ENCODE results near the gene LY6G6F.

LY6G6F gene

DNA sequence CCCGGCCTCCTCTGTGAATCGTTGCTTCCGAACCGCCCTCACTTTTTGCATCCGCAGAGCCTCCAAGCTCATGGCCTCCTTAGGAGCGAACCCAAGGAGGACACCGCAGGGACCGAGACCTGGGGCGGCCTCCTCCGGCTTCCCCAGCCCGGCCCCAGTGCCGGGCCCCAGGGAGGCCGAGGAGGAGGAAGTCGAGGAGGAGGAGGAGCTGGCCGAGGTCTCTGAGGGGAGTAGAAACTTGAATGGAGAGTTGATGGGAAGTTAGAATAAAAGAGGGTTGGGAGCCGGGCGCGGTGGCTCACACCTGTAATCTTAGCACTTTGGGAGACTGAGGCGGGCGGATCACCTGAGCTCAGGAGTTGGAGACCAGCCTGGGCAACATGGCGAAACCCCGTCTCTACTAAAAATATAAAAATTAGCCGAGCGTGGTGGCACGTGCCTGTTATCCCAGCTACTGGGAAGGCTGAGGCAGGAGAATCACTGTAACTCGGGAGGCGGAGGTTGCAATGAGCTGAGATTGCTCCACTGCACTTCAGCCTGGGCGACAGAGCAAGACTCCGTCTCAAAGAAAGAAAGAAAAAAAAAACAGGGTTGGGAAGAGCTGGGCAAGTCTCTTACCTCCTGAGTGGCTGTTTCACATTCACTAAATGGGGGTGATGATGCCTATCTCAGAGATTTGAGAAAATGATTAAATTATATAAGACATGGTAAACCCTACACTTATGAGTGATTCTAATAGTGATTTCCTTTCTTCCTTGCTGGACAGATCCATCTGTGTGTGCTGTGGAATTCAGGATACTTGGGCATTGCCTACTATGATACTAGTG lies 33.9 kb downstream of the LY6G6F start:
- DNase-seq, result no peak

DNA sequence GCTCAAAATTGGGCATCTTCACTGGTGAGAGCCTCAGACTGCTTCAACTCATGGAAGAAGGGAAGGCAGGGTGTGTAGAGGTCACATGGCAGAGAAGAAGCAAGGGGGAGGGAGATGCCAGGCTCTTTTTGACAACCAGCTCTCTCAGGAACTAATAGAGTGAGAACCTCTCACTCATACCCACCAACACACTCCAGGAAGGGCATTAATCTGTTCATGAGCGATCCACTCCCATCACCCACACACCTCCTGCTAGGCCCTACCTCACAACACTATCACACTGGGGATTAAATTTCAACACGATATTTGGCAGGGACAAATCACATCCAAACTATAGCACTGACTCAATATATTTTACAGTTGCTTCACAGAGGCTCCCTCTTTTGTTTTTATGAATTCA lies 35.1 kb downstream of the LY6G6F start:
- DNase-seq, result no peak

DNA sequence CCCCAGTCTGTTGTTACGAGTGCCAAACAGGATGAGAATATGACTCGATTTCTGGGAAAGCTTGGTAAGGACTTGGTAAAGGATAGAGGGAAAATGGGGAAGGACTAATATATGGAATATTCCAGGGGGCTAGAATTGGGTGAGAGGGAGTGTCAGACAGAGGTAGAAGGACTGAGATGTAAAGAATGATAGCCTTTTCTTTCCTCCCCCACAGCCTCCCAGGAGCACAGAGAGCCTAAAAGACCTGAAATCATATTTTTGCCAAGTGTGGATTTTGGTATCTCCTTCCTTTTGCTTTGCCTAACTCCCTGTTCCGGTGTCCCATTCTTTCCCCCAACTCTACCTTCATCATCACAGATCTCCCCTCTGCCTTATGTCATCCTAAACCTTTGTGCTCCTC lies 36.2 kb downstream of the LY6G6F start:
- DNase-seq, result no peak

DNA sequence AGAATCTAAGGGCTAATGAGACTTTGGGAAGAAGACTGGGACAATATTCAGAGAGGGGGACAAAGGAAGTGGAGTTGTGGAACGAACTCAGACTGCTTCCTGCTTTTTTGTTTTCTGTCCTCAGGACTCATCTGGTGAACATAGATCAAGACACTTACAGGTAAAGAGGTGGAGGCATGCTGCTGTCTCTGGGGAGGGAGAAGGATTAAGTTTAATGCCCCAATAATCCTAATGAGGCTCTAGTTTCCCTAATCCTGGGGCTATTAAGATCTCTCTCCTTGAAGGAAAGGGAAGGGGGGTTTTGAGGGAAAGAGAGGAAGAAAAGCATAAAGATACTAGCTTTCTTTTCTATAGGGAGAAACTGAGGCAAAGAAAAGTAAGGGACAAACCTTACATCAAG lies 37.8 kb downstream of the LY6G6F start:
- DNase-seq, result no peak

DNA sequence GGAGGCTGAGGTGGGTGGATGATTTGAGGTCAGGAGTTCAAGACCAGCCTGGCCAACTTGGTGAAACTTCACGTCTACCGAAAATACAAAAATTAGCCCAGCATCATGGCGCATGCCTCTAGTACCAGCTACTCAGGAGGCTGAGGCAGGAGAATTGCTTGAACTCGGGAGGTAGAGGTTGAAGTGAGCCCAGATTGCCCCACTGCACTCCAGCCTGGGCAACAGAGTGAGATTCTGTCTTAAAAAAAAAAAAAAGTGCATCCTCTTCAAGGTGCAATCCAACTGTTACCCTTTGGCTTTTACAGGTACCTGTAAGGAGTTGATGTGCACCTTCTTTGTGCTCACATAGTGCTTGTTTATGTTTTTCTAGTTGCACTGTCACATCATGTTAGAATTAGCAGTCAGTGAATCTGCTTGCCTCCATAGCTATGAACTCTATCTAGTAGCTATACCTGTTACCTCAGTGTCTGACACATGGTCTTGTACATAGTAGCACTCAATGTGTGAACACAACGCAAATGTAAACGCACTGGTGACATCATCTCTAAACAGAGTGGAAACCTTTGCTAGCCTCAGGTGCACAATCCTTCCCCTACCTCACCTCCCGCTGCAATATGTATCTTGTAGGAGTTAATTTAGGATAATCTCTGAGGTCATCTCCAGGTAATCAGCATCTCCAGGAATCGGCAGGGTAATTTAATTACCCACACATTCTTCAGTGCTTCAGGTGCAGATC lies 42.8 kb downstream of the LY6G6F start:
- no peak for DNase-seq

DNA sequence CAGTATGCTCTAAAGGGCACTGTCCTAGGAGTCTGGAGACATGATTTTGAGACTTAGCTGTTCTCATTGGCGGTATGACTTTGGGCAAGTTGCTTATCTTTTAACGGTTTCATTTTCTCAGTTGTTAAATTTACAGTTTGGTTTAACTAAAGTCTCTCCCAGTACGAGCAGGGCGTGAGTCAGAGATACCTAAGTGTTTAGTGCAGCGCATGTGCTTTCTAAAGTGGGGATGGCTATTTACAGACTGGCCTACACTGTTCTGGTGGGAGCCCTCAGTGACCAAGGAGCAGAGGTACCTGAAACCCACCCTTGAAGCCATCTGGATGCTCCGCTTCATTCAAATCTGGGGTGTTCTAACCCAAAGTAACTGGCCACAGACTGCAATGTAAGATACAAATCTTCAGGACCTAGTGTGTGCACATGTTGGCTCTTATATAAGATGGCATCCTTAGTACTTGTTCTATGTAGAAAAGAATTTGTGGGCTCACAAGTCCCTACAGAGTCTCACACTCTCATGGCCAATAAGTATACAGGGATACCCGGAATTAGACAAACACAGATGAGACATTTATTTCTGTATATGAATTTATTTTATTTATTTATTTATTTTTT lies 43.9 kb downstream of the LY6G6F start:
- DNase-seq, result no peak

DNA sequence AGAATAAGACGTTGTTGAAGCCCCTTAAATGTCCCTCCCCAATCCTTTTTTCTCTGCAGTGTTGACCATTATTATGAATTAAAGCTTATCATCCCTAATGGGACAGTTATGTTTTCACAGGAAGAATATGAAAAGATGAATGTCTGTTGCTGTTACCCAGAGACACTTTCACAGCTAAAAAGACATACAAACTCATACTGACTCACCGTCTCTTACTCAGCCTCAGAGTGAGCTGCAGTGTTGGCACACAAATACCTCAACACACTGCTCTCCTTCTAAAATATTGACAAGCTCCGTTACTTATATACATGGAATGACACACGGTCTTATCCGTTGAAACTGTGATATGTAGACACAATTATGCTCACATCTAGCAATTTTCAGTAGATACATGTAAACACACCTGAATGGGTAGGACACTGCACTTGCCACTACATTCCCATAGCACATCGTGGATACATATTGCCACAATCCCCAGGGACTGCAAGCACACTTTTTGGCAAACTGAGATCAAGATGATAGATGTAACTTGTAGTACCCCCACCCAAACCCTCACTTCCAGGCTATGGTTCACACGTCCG lies 46.2 kb downstream of the LY6G6F start:
- DNase-seq, result no peak

DNA sequence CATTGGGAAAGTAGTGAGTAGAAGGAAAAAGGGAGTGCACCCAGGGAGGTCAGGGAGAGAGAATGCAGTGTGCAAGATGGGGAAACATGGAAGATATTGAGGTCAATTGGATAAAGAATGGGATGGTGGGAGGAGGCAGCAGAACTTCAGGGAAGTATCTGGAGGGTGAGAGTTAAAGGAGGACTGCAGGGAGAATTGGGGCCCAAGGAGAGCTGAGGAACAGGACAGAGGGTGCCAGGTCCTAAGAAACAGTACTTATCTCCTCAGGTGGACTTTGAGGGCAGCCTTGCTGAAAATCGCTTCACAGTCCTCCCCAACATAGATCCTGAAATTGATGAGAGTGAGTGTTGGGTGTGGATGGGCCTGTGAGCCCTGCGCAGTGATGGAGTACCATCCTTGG lies 51.6 kb downstream of the LY6G6F start:
- no peak for DNase-seq

Data from NCI-H2171 treated with DMSO at 0.1 percent for 48 hours (cell line).